HepG2 (cell line): Measurements from ENCODE around the gene HRNR.

Source experiments
- CREM ChIP-seq, 2 experiments: sonication (generic) in 1 of 2; formaldehyde crosslinking in 1 of 2; IDR thresholded peaks; 2 replicates each; pipeline versions ENCODE4 v1.4.0 to v1.6.1; 2016 to 2020; ENCODE audit warnings: antibody characterized with exemption in 1 of 2, mild to moderate bottlenecking in 1 of 2, missing genetic modification reagents in 1 of 2
- HBP1 ChIP-seq: IDR thresholded peaks from 2 replicates; pipeline ENCODE4 v1.6.1; 2016; ENCODE audit warnings: low read depth, control low read depth
- ISL2 ChIP-seq: sonication (generic); formaldehyde crosslinking; IDR thresholded peaks from 2 replicates; pipeline ENCODE4 v1.5.0; 2020; ENCODE audit warnings: missing genetic modification reagents
- KAT8 ChIP-seq: IDR thresholded peaks from 2 replicates; pipeline ENCODE4 v1.6.1; 2016; ENCODE audit warnings: missing genetic modification reagents, missing compliant biosample characterization
- NBN ChIP-seq: fragments of 450-650 bp; conservative IDR thresholded peaks from 2 replicates; pipeline ENCODE4 v1.6.1; 2017
- SMAD1 ChIP-seq: sonication (generic); formaldehyde crosslinking; IDR thresholded peaks from 2 replicates; pipeline ENCODE4 v1.4.0; 2020; ENCODE audit warnings: missing genetic modification reagents, low read depth, mild to moderate bottlenecking, borderline replicate concordance
- ZNF274 ChIP-seq: sonication (generic); formaldehyde crosslinking; IDR thresholded peaks from 2 replicates; pipeline ENCODE4 v1.5.1; 2020; ENCODE audit warnings: mild to moderate bottlenecking, missing genetic modification reagents
- ZNF549 ChIP-seq: sonication (generic); formaldehyde crosslinking; IDR thresholded peaks from 2 replicates; pipeline ENCODE4 v1.5.0; 2020; ENCODE audit warnings: missing genetic modification reagents
- ZNF792 ChIP-seq: IDR thresholded peaks from 2 replicates; pipeline ENCODE4 v1.6.1; 2016
- TF ChIP-seq, protein P1 (sequence below), 2 experiments: IDR thresholded peaks; 2 replicates each; pipeline ENCODE4 v1.6.1; 2011 to 2012; ENCODE audit warnings: low read length in 2 of 2, borderline replicate concordance in 1 of 2, low read depth in 1 of 2, mild to moderate bottlenecking in 1 of 2, moderate library complexity in 1 of 2
- TF ChIP-seq, protein P2 (sequence below): sonication (generic); formaldehyde crosslinking; IDR thresholded peaks from 2 replicates; pipeline ENCODE4 v1.5.1; 2020; ENCODE audit warnings: mild to moderate bottlenecking, missing genetic modification reagents, moderate library complexity

- TF ChIP-seq KAT8 (CRISPR knock-in tag) (no peak), CREM (IDR thresholded peaks at IDR 0.05) (no peak), CREM (CRISPR knock-in tag; IDR thresholded peaks at IDR 0.05) (no peak), NBN (no peak), ISL2 (no peak), ZNF792 (CRISPR knock-in tag) (no peak), ZNF274 (CRISPR knock-in tag) (no peak), HBP1 (CRISPR knock-in tag) (no peak), SMAD1 (CRISPR knock-in tag) (no peak), ZNF549 (CRISPR knock-in tag) (no peak)
- TF ChIP-seq, protein P1, sequence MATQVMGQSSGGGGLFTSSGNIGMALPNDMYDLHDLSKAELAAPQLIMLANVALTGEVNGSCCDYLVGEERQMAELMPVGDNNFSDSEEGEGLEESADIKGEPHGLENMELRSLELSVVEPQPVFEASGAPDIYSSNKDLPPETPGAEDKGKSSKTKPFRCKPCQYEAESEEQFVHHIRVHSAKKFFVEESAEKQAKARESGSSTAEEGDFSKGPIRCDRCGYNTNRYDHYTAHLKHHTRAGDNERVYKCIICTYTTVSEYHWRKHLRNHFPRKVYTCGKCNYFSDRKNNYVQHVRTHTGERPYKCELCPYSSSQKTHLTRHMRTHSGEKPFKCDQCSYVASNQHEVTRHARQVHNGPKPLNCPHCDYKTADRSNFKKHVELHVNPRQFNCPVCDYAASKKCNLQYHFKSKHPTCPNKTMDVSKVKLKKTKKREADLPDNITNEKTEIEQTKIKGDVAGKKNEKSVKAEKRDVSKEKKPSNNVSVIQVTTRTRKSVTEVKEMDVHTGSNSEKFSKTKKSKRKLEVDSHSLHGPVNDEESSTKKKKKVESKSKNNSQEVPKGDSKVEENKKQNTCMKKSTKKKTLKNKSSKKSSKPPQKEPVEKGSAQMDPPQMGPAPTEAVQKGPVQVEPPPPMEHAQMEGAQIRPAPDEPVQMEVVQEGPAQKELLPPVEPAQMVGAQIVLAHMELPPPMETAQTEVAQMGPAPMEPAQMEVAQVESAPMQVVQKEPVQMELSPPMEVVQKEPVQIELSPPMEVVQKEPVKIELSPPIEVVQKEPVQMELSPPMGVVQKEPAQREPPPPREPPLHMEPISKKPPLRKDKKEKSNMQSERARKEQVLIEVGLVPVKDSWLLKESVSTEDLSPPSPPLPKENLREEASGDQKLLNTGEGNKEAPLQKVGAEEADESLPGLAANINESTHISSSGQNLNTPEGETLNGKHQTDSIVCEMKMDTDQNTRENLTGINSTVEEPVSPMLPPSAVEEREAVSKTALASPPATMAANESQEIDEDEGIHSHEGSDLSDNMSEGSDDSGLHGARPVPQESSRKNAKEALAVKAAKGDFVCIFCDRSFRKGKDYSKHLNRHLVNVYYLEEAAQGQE (IDR thresholded peaks at IDR 0.05; ENCODE audit: borderline replicate concordance in 1 of 2, low read depth in 1 of 2, low read length in 2 of 2) = no peak
- TF ChIP-seq, protein P2, sequence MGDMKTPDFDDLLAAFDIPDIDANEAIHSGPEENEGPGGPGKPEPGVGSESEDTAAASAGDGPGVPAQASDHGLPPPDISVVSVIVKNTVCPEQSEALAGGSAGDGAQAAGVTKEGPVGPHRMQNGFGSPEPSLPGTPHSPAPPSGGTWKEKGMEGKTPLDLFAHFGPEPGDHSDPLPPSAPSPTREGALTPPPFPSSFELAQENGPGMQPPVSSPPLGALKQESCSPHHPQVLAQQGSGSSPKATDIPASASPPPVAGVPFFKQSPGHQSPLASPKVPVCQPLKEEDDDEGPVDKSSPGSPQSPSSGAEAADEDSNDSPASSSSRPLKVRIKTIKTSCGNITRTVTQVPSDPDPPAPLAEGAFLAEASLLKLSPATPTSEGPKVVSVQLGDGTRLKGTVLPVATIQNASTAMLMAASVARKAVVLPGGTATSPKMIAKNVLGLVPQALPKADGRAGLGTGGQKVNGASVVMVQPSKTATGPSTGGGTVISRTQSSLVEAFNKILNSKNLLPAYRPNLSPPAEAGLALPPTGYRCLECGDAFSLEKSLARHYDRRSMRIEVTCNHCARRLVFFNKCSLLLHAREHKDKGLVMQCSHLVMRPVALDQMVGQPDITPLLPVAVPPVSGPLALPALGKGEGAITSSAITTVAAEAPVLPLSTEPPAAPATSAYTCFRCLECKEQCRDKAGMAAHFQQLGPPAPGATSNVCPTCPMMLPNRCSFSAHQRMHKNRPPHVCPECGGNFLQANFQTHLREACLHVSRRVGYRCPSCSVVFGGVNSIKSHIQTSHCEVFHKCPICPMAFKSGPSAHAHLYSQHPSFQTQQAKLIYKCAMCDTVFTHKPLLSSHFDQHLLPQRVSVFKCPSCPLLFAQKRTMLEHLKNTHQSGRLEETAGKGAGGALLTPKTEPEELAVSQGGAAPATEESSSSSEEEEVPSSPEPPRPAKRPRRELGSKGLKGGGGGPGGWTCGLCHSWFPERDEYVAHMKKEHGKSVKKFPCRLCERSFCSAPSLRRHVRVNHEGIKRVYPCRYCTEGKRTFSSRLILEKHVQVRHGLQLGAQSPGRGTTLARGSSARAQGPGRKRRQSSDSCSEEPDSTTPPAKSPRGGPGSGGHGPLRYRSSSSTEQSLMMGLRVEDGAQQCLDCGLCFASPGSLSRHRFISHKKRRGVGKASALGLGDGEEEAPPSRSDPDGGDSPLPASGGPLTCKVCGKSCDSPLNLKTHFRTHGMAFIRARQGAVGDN (CRISPR knock-in tag) = no peak
Measured at GRCh38 chr1:152185544-152186391, 38.2 kb downstream of the HRNR start.
